MM.1S (cell line): ENCODE data around the gene CAMKK2.
"Not testable (repeated sequence)": the region's sequence is repeated elsewhere in the genome, so short reads cannot be mapped to it uniquely, and the experiment has no call there.

ENCODE experiments used
- DNase-seq: peaks from one replicate; pipeline ENCODE4 v3.0.0-alpha.2; 2015
- H2AFZ ChIP-seq: fragments of 300-600 bp; sonication (generic); 2 replicates; pipeline ENCODE4 v1.6.0; 2016; ENCODE audit warnings: antibody characterized with exemption, low read length
- H3F3A ChIP-seq: fragments of 300-600 bp; sonication (generic); 2 replicates; pipeline ENCODE4 v1.6.1; 2016; ENCODE audit warnings: mild to moderate bottlenecking, antibody characterized with exemption, low read length, moderate library complexity, mixed read lengths; ENCODE audit not compliant: insufficient read depth
- H3K27ac ChIP-seq: fragments of 300-600 bp; sonication (generic); 2 replicates; pipeline ENCODE4 v1.5.1; 2016; ENCODE audit warnings: mild to moderate bottlenecking, low read length
- H3K27me3 ChIP-seq: fragments of 300-600 bp; sonication (generic); replicated peaks from 2 replicates; pipeline ENCODE4 v1.6.0; 2016; ENCODE audit warnings: low read length; ENCODE audit not compliant: insufficient read depth
- H3K36me3 ChIP-seq: fragments of 300-600 bp; sonication (generic); replicated peaks from 2 replicates; pipeline ENCODE4 v1.6.1; 2016; ENCODE audit warnings: mild to moderate bottlenecking, low read length, mixed read lengths; ENCODE audit not compliant: insufficient read depth
- H3K4me1 ChIP-seq: fragments of 300-600 bp; sonication (generic); 2 replicates; pipeline ENCODE4 v1.6.1; 2016; ENCODE audit warnings: low read length, mixed read lengths
- H3K4me2 ChIP-seq: fragments of 300-600 bp; sonication (generic); 2 replicates; pipeline ENCODE4 v1.6.0; 2016; ENCODE audit warnings: low read depth, low read length
- H3K4me3 ChIP-seq: fragments of 300-600 bp; sonication (generic); 2 replicates; pipeline ENCODE4 v1.5.1; 2016; ENCODE audit warnings: low read length, mixed read lengths
- H3K79me2 ChIP-seq: fragments of 300-600 bp; sonication (generic); 2 replicates; pipeline ENCODE4 v1.6.1; 2016; ENCODE audit warnings: mixed run types, low read length, mixed read lengths
- H3K9ac ChIP-seq: fragments of 300-600 bp; sonication (generic); 2 replicates; pipeline ENCODE4 v1.6.1; 2016; ENCODE audit warnings: low read length, mixed read lengths
- H3K9me2 ChIP-seq: fragments of 300-600 bp; sonication (generic); replicated peaks from 2 replicates; pipeline ENCODE4 v1.6.1; 2016; ENCODE audit warnings: mild to moderate bottlenecking, low read length, mixed read lengths; ENCODE audit not compliant: insufficient read depth
- H3K9me3 ChIP-seq: fragments of 300-600 bp; sonication (generic); replicated peaks from 2 replicates; pipeline ENCODE4 v1.6.1; 2016; ENCODE audit warnings: mild to moderate bottlenecking, low read length, mixed read lengths; ENCODE audit not compliant: insufficient read depth
- H4K20me1 ChIP-seq: fragments of 300-600 bp; sonication (generic); 2 replicates; pipeline ENCODE4 v1.6.1; 2016; ENCODE audit warnings: mild to moderate bottlenecking, low read length, moderate library complexity, mixed read lengths; ENCODE audit not compliant: insufficient read depth
- EZH2 ChIP-seq: fragments of 300-600 bp; sonication (generic); optimal IDR thresholded peaks from 2 replicates; pipeline ENCODE3; 2017; ENCODE audit warnings: low read depth, mild to moderate bottlenecking, antibody characterized with exemption, low read length, mixed read lengths
- EZH2phosphoT487 ChIP-seq: fragments of 300-600 bp; sonication (generic); IDR thresholded peaks from 2 replicates; pipeline ENCODE4 v1.6.1; 2018; ENCODE audit warnings: antibody characterized with exemption, low read length
- TF ChIP-seq, protein P1 (sequence below): fragments of 300-600 bp; sonication (generic); IDR thresholded peaks from 2 replicates; pipeline ENCODE4 v1.5.1; 2016; ENCODE audit warnings: antibody characterized with exemption, low read length, mixed read lengths

Gene CAMKK2

DNA sequence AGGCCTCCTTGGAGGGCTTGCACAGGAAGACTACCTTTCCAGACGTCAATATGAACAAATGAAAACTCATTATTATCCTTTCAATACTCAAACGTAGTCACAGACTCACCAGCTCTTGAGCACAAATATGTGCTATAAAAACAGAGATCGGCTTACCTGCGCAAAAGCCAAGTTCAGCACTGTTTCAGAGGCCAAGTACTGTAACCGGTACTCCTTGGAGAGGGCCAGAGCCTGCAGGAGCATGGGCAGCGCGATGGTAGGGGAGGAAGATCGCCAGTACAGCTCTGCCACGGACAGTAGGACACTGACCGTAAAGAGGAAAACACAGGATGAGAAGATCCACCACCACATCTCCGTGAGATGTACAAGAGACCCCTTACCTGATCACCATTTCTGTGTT lies 21.6 kb upstream of the CAMKK2 start:
- no peaks in the 10 kb centered on the region for H3K36me3 ChIP-seq

DNA sequence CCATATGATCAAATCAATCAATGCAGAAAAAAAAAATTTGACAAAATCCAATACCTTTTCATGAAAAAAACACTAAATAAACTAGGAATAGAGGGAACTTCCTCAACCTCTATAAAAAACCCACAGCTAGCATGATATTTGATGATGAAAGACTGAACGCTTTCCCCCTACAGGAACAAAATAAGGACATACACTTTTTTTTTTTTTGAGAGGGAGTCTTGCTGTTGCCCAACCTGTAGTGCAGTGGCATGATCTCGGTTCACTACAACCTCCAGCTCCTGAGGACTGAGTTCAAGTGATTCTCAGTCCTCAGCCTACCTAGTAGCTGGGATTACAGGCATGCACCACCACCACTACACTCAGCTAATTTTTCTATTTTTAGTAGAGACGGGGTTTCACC lies 17.9 kb upstream of the CAMKK2 start:
- Histone ChIP-seq H3K27ac (no peak overlapping the region), H3K27me3 (no peaks in the 10 kb centered on the region), H3K36me3 (no peaks in the 10 kb centered on the region), H3K4me1 (no peaks in the 10 kb centered on the region), H3K4me3 (no peak overlapping the region), H3K9me3 (no peaks in the 10 kb centered on the region), H2AFZ (no peak overlapping the region), H4K20me1 (no peaks in the 10 kb centered on the region), H3K9me2 (no peaks in the 10 kb centered on the region), H3K9ac (no peak overlapping the region), H3F3A (no peaks in the 10 kb centered on the region), H3K4me2 (no peak overlapping the region), H3K79me2 (no peaks in the 10 kb centered on the region; the same call in 1 of the 2 replicates)
- TF ChIP-seq EZH2: no peak
- no peak for TF ChIP-seq EZH2phosphoT487
- TF ChIP-seq, protein P1, sequence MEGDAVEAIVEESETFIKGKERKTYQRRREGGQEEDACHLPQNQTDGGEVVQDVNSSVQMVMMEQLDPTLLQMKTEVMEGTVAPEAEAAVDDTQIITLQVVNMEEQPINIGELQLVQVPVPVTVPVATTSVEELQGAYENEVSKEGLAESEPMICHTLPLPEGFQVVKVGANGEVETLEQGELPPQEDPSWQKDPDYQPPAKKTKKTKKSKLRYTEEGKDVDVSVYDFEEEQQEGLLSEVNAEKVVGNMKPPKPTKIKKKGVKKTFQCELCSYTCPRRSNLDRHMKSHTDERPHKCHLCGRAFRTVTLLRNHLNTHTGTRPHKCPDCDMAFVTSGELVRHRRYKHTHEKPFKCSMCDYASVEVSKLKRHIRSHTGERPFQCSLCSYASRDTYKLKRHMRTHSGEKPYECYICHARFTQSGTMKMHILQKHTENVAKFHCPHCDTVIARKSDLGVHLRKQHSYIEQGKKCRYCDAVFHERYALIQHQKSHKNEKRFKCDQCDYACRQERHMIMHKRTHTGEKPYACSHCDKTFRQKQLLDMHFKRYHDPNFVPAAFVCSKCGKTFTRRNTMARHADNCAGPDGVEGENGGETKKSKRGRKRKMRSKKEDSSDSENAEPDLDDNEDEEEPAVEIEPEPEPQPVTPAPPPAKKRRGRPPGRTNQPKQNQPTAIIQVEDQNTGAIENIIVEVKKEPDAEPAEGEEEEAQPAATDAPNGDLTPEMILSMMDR: no peak
- DNase-seq: no peak

More for the DNA sequence above, 21.6 kb upstream of the CAMKK2 start:
- no peak for DNase-seq
- TF ChIP-seq, protein P1: no peak
- no peak for TF ChIP-seq EZH2phosphoT487
- TF ChIP-seq EZH2: no peak
- Histone ChIP-seq H3K9me2 (no peaks in the 10 kb centered on the region), H3K4me2 (no peak overlapping the region), H2AFZ (no peak overlapping the region), H3K27ac (no peak overlapping the region), H3K27me3 (no peaks in the 10 kb centered on the region), H3F3A (no peaks in the 10 kb centered on the region), H3K79me2 (no peaks in the 10 kb centered on the region), H3K9me3 (no peaks in the 10 kb centered on the region), H3K4me3 (no peak overlapping the region), H3K9ac (no peak overlapping the region), H3K4me1 (peaks cover 3% of the 10 kb centered on the region; the same call in 1 of the 2 replicates), H4K20me1 (no peaks in the 10 kb centered on the region)

DNA sequence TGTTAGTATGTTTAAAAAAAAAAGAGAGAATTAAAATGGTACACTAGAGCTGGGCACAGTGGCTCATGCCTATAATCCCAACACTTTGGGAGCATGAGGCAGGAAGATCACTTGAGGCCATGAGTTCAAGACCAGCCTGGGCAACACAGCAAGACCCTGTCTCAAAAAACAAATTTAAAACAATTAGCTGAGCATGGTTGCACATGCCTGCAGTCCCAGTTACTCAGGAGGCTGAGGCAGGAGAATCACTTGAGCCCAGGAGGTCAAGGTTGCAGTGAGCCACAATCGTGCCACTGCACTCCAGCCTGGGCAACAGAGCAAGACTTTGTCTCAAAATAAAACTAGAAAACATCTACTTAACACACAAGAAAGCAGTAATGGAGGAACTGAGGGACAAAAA lies 13.7 kb upstream of the CAMKK2 start:
- H3K9me2 ChIP-seq, H2AFZ ChIP-seq, H3K27ac ChIP-seq, H3K36me3 ChIP-seq, H3K9ac ChIP-seq, H3F3A ChIP-seq, H3K79me2 ChIP-seq, H3K4me1 ChIP-seq, H4K20me1 ChIP-seq, DNase-seq, H3K9me3 ChIP-seq, H3K4me3 ChIP-seq, H3K4me2 ChIP-seq, H3K27me3 ChIP-seq: not testable (repeated sequence)

DNA sequence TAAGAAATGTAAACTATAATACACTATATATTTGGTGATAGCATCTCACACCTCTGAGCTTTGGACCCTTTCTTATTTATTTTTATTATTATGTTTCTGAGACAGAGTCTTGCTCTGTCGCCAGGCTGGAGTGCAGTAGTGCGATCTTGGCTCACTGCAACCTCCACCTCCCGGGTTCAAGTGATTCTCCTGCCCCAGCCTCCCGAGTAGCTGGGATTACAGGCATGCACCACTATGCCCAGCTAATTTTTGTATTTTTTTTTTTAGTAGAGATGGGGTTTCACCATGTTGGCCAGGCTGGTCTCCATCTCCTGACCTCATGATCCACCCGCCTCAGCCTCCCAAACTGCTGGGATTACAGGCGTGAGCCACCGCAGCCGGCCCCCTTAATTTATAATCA lies 10.9 kb upstream of the CAMKK2 start:
- not testable (repeated sequence) for H3K27me3 ChIP-seq, H3K9me3 ChIP-seq, H3K9me2 ChIP-seq, H3K4me2 ChIP-seq, DNase-seq, H3K27ac ChIP-seq, H3K36me3 ChIP-seq, H3K9ac ChIP-seq, H2AFZ ChIP-seq, H3F3A ChIP-seq, H4K20me1 ChIP-seq, H3K79me2 ChIP-seq, H3K4me3 ChIP-seq, H3K4me1 ChIP-seq
